B cell (primary cell): ENCODE measurements around the gene SLC2A9.

ENCODE experiments used
- EZH2 ChIP-seq: IDR thresholded peaks from 2 replicates; pipeline ENCODE4 v1.6.1; 2012; ENCODE audit warnings: borderline replicate concordance, low read depth, mild to moderate bottlenecking, moderate library complexity, low read length; ENCODE audit not compliant: insufficient read depth, poor library complexity, severe bottlenecking
- TF ChIP-seq, protein P1 (sequence below): fragments of 200-600 bp; IDR thresholded peaks from one replicate; pipeline ENCODE4 v1.8.0; 2022; ENCODE audit warnings: antibody characterized with exemption, mild to moderate bottlenecking

DNA sequence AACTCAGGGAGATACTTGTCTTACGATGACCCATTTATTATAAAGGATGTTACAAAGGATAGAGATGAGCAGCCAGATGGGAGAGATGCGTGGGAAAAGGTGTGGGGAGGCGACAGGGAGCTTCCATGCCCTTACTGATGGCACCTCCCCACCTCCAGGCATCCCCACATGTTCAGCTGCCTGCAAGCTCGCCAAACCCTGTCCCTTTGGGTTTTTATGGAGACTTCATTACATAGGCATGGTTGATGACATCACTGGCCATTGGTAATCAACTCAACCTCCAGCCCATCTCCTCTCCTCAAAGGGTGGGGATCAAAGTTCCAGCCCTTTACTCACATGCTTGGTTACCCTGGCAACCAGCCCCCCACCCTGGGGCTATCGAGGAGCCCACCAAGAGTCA is 29.4 kb upstream of the SLC2A9 start:
- TF ChIP-seq, protein P1, sequence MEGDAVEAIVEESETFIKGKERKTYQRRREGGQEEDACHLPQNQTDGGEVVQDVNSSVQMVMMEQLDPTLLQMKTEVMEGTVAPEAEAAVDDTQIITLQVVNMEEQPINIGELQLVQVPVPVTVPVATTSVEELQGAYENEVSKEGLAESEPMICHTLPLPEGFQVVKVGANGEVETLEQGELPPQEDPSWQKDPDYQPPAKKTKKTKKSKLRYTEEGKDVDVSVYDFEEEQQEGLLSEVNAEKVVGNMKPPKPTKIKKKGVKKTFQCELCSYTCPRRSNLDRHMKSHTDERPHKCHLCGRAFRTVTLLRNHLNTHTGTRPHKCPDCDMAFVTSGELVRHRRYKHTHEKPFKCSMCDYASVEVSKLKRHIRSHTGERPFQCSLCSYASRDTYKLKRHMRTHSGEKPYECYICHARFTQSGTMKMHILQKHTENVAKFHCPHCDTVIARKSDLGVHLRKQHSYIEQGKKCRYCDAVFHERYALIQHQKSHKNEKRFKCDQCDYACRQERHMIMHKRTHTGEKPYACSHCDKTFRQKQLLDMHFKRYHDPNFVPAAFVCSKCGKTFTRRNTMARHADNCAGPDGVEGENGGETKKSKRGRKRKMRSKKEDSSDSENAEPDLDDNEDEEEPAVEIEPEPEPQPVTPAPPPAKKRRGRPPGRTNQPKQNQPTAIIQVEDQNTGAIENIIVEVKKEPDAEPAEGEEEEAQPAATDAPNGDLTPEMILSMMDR, result no peak
- no peak for TF ChIP-seq EZH2
